Measurements from ENCODE around the gene RBPJ. TPM values are rescaled to one million over a fixed set of nuclear protein-coding genes. Genes with fewer than 3 reads are reported as not detected.
A peak's percentile ranks its signal among the peaks of the same experiment; 100 is the strongest.
"Not testable (repeated sequence)": the region's sequence is repeated elsewhere in the genome, so short reads cannot be mapped to it uniquely, and the experiment has no call there.

The RBPJ gene
- total RNA-seq, 1 donor from 2014 or later, result 97.3 TPM

- DNase-seq, result no peak
Measured at GRCh38 chr4:26302031-26302899, 18.5 kb upstream of the RBPJ start.

- no peak for DNase-seq
Measured at GRCh38 chr4:26303008-26303407, 17.8 kb upstream of the RBPJ start.

DNA sequence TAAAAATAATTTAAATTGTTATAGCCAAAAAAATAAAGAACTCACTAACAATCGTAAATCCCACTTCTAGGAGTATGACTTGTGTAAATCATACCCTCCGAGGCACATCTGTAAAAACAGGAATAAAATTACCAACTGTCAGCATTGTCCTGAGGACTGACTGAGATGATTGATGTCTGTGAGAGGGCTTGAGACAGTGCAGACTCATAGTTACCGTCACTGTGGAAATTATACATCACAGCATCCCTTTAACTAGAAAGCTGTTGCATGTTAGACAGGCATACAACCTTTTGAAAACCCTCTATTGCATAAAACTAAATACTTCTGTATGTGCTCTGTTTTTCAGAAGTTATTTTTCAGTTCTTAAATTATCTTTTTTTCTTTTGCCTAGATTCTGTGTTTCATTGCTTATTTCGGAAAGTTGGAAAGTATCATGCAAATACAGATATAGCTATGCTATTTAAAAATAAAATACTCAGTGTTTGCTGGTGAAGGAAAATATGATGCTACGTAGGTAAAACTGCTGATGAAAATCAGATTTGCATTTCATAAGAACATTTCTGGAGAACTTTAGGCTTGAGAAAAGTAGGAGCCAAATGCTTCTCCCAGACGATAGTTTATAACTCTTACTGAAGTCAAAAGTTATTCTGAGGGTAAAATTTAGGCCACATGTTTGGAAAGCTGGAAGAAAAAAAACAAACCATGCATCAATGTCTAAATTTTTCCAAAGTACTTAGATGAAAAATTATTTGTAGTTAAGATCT lies 13.6 kb upstream of the RBPJ start:
- DNase-seq, result no peak

DNA sequence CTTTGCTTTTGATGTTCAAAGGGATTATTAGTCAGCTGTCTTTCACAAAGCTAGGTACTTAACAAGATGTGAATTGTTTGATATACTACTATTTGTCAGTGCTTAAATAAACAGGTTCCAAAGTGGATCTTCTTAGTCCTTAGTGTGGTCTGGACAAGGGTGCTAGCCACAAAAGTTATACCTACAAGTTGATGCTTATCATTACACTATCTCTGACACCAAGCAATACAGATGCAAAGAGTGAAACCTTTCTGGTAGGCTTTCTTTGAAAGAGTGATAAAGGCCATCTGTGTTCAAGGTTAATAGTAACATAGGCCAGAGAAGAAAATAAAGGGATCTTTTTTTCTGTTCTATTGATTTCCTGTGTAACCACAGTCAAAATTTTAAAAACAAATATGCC lies 12.2 kb upstream of the RBPJ start:
- no peak for DNase-seq

DNA sequence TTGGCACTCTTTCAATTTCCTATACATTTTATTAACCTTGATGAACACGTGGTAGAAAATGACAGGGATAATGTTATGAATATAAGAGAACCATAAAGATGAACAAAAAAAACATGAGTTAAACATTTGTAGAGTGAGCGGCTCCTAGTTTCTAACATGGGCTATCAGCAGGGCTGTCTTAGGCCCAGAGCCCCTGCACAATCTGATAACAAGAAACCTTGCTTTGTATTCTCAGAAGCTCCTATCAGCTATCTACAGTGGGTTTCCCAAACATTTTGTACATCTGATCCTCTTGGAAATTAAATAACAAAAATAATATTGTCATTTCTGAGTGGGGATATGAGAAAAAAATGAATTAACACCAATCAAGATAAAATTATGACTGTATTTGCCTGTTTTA lies 10.6 kb upstream of the RBPJ start:
- DNase-seq, result no peak

GRCh38 chr4:26311633-26312032 lies 9.2 kb upstream of the RBPJ start:
- no peak for DNase-seq

DNA sequence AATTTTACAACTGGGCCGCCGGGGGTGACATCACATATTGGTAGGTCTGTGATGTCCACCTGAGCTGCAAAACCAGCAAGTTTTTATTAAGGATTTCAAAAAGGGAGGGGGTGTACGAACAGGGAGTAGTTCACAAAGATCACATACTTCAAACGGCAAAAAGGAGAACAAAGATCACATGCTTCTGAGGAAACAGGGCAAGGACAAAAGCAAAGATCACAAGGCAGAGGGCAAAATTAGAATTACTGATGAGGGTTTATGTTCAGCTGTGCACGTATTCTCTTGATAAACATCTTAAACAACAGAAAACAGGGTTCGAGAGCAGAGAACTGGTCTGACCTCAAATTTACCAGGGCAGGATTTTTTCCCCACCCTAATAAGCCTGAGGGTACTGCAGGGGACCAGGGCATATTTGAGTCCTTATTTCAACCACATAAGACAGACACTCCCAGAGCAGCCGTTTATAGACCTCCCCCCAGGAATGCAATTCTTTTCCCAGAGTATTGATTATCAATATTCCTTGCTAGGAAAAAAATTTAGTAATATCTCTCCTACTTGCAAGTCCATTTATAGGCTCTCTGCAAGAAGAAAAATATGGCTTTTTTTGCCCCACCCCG lies 5.4 kb upstream of the RBPJ start:
- not testable (repeated sequence) for DNase-seq

- DNase-seq, result no peak
Measured at GRCh38 chr4:26317766-26318165, 3.0 kb upstream of the RBPJ start.

DNA sequence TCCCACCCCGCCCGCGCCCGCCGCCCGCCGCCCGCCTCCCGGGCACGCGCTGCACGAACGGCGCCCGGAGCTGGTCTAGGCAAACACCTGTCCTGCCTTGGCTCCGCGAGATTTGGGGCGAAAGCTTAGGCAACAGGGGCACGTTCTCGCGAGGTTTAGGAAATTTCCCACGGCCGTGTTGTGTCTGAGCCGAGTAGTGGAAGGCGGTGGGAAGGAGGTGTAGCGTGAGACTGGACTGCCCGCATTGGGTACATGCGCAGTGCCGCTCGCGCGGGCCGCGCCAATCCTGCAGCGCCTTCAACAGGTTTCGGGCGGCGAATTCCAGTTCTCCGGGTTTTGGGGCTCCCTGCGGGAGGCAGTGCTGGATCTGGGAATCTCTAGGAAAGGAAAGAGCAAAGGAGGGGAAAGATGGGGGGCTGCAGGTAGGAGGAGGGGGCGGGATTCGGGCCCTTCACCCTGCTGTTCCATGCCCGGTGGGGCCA lies 1.3 kb upstream of the RBPJ start:
- peak; percentile 97 for DNase-seq

- no peak for DNase-seq
Measured at GRCh38 chr4:26319949-26320537, 771 bp upstream of the RBPJ start.

DNA sequence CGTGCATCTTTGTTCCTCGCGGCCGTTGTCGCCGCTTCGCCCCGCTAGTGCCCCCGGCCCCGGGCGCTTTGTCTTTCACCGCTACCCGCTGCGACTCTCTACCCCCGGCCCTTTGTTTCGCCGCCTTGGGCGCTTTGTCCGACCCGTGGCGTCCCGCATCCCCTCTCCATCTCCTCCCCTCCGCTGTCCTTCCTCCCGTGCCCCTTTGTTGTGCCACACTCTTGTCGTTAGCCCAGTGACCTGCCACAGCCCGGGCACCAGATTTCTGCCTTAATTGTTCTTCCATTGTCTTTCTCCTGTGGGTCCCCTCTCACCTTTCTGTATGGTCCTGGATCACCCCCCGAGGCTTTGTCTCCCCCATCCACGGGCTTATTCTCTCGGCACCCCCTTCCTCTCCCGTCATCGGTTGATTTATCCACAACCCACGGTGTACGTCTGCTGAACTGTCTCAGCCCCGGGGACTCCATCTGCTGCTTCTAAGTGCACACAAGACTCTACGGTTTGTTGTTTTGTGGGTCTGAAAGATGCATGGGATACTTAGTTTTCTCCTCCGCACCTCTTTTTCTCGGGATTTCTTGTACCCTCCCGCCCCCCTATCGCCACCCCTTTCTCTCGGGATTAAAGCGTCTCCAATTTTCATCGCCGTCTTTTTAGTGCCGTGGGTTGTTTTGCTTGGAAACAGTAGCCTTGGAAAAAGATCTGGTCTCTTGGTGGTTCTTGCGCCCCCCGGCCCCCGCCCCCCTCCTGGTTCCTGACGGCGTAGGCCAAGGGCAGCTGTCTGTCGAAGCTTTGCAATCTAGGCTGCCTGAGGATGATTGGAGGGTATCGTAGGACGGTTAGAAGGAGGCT lies 783 bp downstream of the RBPJ start:
- DNase-seq, result peak; percentile 49

- DNase-seq, result no peak
Measured at GRCh38 chr4:26322346-26322745, 1.5 kb downstream of the RBPJ start.

- DNase-seq, result no peak
Measured at GRCh38 chr4:26323821-26324220, 3.0 kb downstream of the RBPJ start.

DNA sequence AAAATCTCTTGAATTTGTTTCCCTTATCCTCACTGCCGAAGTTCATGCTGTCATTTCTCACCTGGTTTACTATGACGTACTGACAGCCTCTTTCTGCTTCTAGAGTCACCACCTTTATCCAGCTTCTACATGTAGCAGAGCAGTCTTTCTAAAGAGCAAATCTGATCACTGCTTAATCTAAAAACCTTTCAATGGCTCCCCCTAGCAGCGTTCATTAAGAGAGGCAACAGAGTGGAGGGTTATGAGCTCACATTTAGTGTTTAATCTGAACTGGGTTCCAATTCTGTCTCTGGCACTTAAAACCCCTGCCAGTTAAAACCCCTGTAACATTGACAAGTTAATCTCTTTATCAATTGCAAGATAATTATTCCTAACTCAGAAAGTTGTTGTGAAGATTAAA lies 4.4 kb downstream of the RBPJ start:
- DNase-seq, result no peak

GRCh38 chr4:26326791-26327190 lies 6.0 kb downstream of the RBPJ start:
- no peak for DNase-seq

GRCh38 chr4:26330186-26330787 lies 9.5 kb downstream of the RBPJ start:
- no peak for DNase-seq

- no peak for DNase-seq
Measured at GRCh38 chr4:26330946-26331345, 10.1 kb downstream of the RBPJ start.

DNA sequence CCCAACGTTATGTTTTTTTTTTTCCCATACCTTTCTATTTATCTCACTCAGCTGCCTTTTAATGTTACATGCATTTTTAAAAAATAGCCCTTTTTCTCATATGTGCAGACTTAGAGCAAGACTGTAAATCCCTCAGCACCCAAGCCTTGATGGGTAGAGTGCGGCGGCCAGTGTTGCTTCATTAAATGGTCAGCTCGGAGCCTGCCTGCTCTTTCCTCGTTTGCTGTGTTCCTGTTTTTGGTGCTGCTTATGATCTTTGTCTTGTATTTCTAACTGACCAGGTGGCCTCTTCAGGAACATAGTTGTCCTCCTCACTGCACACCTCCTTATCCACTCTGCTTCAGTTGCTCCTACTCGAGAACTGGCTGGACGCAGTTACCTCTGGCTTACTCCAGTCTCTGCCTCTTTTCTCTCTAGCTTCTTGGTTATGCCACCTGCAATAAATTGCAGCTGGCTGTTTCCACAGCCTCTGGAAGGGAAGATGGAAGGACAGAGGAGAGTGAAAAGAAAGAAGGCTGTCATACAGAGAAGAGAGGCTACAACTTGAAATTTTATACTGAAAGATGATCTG lies 10.7 kb downstream of the RBPJ start:
- no peak for DNase-seq

GRCh38 chr4:26334366-26334765 lies 13.6 kb downstream of the RBPJ start:
- DNase-seq, result no peak

- no peak for DNase-seq
Measured at GRCh38 chr4:26337612-26338011, 16.8 kb downstream of the RBPJ start.

All from occipital lobe (tissue), 2 donors.